ENCODE results near the gene DGUOK. TPM values are rescaled to one million over a fixed set of nuclear protein-coding genes. Genes with fewer than 3 reads are reported as not detected.

Gene DGUOK
- polyA plus RNA-seq, 1 donor (not counting 4 experiments of a cell fraction or from before 2014, with no cell fraction given), result 102 TPM

DNA sequence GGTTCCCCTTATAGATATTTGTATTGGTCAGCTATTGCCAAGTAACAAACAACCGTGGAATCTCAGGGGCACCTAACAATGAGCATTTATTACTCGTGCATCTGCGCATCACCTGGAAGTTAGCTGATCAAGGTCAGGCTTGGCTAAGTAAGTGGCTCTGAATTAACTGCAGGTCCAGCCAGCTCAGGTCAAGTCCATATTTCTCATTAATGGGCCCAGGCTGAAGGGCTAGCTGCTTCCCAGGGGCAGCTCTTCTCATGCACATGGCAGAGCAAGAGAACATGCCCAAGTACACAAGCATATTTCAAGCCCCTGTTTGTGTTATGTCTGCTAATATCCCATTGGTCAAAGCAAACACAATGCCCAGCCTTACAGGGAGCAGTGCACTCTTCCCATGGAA lies 7.8 kb upstream of the DGUOK start:
- DNase-seq (ENCODE audit: low read depth, low spot score) (no peak), FAIRE-seq (no peak)
- H3K4me3 ChIP-seq (ENCODE audit: control insufficient read depth in 2 of 3, extremely low read depth in 1 of 3, insufficient read depth in 2 of 3, low read depth in 1 of 3, low read length in 3 of 3), result no peak overlapping the region
- H3K9me1 ChIP-seq (ENCODE audit: control insufficient read depth, extremely low read depth, insufficient read depth, low read length), result no peaks in the 10 kb centered on the region
- H3K4me2 ChIP-seq (ENCODE audit: control insufficient read depth, extremely low read depth, insufficient read depth, low read depth, low read length), result no peak overlapping the region
- H3K36me3 ChIP-seq (ENCODE audit: control insufficient read depth in 2 of 2, extremely low read depth in 1 of 2, insufficient read depth in 2 of 2, low read length in 2 of 2), result no peaks in the 10 kb centered on the region
- H3K9ac ChIP-seq (ENCODE audit: control insufficient read depth, extremely low read depth, insufficient read depth, low read length), result no peak overlapping the region
- H3K27me3 ChIP-seq (ENCODE audit: control insufficient read depth, extremely low read depth, insufficient read depth, low read length), result no peaks in the 10 kb centered on the region
- H3K4me1 ChIP-seq (ENCODE audit: control insufficient read depth, extremely low read depth, insufficient read depth, low read length), result peaks cover 4% of the 10 kb centered on the region
- H4K20me1 ChIP-seq (ENCODE audit: control insufficient read depth, extremely low read depth, insufficient read depth, low read length), result no peaks in the 10 kb centered on the region
- dilution Hi-C loops (cut with MboI; ENCODE audit: extremely low pct_ligation_motif_present, low sequenced_read_pairs), result no loop called here
- no peak for TF ChIP-seq EZH2 (IDR thresholded peaks at IDR 0.05; ENCODE audit: low read length)
- no peak for TF ChIP-seq CTCF (optimal IDR thresholded peaks at IDR 0.05 in 1 of 3, IDR thresholded peaks at IDR 0.05 in 1 of 3, conservative IDR thresholded peaks at IDR 0.05 in 1 of 3; ENCODE audit: extremely low read depth in 1 of 3, insufficient read depth in 2 of 3, low read length in 3 of 3)
- no peaks in the 10 kb centered on the region for H3K79me2 ChIP-seq (ENCODE audit: control insufficient read depth, insufficient read depth, low read length)
- no peak overlapping the region for H2AFZ ChIP-seq (ENCODE audit: control insufficient read depth, low read length)
- H3K27ac ChIP-seq (ENCODE audit: control insufficient read depth, insufficient read depth, low read length), result no peak overlapping the region
- no peaks in the 10 kb centered on the region for H3K9me3 ChIP-seq (ENCODE audit: control insufficient read depth, low read depth, low read length)

DNA sequence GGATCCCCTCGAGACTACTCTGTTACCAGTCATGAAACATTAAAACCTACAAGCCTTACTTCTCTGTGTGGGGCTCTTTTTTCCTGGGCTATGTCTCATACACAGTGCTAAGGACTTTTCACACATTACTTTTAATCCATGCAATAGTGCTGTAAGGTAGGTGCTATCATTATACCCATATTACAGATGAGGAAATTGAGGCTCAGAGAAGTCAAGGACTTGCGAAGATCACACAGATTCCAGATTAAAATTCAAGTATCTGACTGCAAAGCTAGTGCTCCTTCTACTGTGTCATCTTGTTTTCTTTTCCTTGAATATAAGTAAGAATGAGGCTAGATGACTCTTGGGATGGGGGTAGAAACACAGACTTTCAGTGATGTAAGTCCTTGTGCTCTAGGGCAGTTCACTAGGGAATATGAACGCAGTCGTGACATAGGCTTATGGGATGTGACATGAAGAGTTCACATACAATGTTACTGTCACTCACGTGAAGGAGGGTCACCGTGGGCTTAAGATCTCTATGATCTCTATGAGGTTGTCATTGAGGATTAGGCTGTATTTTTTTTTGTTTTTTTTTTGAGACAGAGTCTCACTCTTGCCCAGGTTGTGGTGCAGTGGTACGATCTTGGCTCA lies 7.0 kb upstream of the DGUOK start:
- Histone ChIP-seq H3K27me3 (ENCODE audit: control insufficient read depth, extremely low read depth, insufficient read depth, low read length) (no peaks in the 10 kb centered on the region), H2AFZ (ENCODE audit: control insufficient read depth, low read length) (no peak overlapping the region), H3K4me1 (ENCODE audit: control insufficient read depth, extremely low read depth, insufficient read depth, low read length) (peaks cover 4% of the 10 kb centered on the region), H3K36me3 (ENCODE audit: control insufficient read depth in 2 of 2, extremely low read depth in 1 of 2, insufficient read depth in 2 of 2, low read length in 2 of 2) (no peaks in the 10 kb centered on the region), H3K4me2 (ENCODE audit: control insufficient read depth, extremely low read depth, insufficient read depth, low read depth, low read length) (no peak overlapping the region), H3K27ac (ENCODE audit: control insufficient read depth, insufficient read depth, low read length) (no peak overlapping the region), H3K9me3 (ENCODE audit: control insufficient read depth, low read depth, low read length) (no peaks in the 10 kb centered on the region), H3K9me1 (ENCODE audit: control insufficient read depth, extremely low read depth, insufficient read depth, low read length) (no peaks in the 10 kb centered on the region), H4K20me1 (ENCODE audit: control insufficient read depth, extremely low read depth, insufficient read depth, low read length) (no peaks in the 10 kb centered on the region), H3K79me2 (ENCODE audit: control insufficient read depth, insufficient read depth, low read length) (no peaks in the 10 kb centered on the region), H3K4me3 (ENCODE audit: control insufficient read depth in 2 of 3, extremely low read depth in 1 of 3, insufficient read depth in 2 of 3, low read depth in 1 of 3, low read length in 3 of 3) (no peak overlapping the region), H3K9ac (ENCODE audit: control insufficient read depth, extremely low read depth, insufficient read depth, low read length) (no peak overlapping the region)
- DNase-seq (ENCODE audit: low read depth, low spot score) (no peak), FAIRE-seq (no peak)
- TF ChIP-seq CTCF (optimal IDR thresholded peaks at IDR 0.05 in 1 of 3, IDR thresholded peaks at IDR 0.05 in 1 of 3, conservative IDR thresholded peaks at IDR 0.05 in 1 of 3; ENCODE audit: extremely low read depth in 1 of 3, insufficient read depth in 2 of 3, low read length in 3 of 3), result no peak
- no peak for TF ChIP-seq EZH2 (IDR thresholded peaks at IDR 0.05; ENCODE audit: low read length)
- dilution Hi-C loops (cut with MboI; ENCODE audit: extremely low pct_ligation_motif_present, low sequenced_read_pairs), result no loop called here
